GM21526 (cell line): ENCODE measurements around the gene DGCR2.
"Not testable (repeated sequence)": the region's sequence is repeated elsewhere in the genome, so short reads cannot be mapped to it uniquely, and the experiment has no call there.

Experiments
- ATAC-seq: cut with Tn5 transposase; IDR thresholded peaks from one replicate; pipeline ENCODE4 v1.9.1; 2021; ENCODE audit warnings: moderate library complexity; ENCODE audit not compliant: unreplicated experiment, low FRiP score

The DGCR2 gene

DNA sequence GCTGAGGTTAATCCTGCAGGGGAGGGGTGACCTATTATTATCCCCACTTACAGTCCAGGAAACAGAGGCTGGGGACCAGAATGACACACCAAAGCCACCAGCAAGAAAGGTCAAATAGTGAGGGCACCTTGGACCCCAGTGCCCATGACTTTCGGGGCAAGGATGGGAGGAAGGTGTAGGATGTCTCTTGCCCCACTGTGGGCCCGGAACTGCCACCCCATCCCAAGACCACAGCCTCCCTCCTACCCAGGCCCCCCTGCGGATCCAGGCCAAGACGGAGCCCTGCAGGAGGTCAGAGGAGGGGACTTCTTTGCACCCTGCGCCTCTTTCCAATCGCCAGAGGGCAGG is 87.1 kb downstream of the DGCR2 start:
- ATAC-seq, result not testable (repeated sequence)

DNA sequence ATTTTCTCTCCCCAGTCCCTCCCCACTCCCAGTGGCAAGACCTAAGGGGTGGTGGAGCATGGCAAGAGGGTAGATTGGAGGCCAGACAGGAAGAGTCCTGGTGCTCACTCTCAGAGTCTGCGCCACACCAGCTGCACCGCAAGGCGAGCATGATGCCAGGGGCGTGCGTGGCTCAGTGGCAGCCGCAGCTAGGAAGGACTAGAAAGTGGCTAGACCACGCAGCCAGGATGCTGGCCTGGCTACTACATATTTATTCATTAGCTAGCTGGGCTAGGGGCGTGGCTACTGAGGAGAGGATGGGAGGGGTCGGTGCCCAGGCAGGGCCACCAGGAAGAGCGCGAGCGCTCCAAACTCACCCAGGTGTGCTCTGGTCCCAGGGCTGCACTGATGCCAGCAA is 87.5 kb downstream of the DGCR2 start:
- ATAC-seq, result not testable (repeated sequence)

DNA sequence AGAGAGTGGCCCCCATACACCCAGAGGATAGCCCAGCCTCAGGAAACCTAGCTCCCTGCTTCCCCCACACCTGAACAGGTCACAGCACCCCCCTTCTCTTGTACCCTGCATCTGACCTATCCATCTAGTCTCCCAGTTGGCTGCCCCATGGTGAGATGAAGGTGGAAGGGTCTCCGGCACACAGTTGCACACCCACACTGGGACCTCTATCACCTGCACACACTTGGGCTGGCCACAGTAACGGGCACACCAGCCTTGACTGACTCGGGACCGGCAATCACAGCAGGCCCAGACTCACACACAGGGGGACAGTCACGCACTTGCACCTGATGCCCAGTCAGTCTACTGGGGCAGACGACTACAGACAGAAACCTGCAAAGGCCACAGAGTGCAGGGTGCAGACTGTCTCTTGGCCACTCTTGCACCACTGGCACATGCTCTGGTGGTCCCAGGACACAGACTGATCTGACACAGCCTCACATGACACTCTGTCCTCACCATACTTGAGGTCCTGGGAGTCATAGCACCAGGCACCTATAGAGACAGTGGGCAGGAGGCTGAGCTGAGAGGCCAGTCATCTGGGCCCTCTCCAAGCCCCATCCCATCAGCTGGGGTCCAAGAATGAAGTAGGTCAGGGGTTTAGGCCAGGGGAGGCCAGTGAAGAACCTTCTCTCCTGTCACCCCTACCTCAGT is 88.0 kb downstream of the DGCR2 start:
- not testable (repeated sequence) for ATAC-seq

DNA sequence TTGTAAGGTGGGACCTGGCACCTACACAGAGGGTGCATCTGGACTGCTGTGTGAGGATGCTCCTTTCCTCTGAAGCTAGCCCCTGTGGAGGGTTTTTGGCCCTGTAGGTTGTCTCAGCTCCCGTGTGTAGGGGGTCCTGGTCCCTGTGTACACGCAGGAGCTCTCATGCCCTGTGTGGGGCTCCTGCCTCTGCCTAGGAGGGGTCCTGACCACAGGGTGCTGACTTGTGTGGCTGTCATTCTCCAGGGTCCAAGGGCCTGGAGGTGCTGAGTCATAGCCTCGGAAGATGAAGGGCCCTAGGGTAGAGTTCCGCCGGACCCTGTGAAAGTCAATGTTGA is 88.7 kb downstream of the DGCR2 start:
- not testable (repeated sequence) for ATAC-seq

DNA sequence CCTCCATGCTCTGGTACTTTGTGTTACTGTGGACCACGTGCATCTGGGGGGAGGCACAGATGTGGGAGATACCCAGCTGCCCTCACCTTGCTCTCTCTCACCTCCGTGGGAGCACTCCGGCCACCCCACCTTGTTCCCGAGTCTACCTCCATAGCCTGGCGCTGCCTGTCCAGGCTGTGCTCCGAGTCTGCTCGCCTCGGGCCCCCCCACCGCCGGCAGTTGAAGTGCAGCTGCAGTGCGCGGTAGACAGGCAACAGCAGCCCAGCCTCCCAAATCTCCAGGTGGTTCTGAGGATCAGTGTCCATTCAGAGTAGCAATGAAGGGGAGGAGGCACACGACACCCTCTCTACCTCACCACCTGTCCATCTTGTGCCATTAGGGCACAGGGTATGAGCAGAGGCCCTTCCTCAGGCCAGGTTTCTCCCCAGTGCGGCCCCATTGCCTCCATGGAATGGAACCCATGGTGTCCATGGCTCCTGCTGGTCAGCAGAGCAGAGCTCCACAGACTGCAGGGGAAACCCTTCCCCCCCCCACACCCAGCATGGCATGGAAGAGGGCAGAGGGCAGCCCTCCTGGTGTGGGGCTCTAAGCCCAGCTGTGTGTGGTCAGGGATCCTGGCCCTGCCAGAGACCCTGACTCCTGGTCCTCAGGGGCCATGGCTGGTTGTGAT is 89.2 kb downstream of the DGCR2 start:
- ATAC-seq, result not testable (repeated sequence)

DNA sequence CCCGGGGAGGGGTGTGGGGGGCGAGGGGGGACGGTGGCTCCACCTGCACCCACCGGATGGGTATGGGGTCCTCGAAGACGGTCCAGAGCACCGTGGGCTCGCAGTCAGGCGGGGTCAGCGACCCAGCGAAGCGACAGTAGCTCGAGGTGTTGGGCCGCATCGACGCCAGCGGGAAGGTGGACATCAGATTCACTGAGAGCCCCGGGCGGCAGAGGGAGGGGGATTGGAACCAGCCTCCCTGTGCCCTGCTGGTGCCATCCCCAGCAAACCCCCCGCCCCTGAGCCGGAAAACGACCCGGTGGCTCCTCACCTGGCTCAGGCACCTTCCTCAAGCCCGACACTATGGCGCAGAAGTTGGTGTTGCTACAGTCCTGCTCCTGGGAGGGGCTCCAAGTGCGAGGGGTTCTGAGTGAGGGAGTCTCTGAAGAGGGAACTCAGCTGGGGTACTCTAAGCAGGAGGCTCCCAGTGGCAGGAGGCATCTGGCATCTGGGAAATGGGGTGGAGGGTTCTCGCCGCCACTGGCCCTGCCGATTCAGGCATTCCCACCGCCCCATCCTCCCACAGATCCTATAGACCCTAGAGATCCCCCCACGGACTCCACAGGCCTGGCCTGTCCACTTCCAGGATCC is 89.9 kb downstream of the DGCR2 start:
- not testable (repeated sequence) for ATAC-seq

DNA sequence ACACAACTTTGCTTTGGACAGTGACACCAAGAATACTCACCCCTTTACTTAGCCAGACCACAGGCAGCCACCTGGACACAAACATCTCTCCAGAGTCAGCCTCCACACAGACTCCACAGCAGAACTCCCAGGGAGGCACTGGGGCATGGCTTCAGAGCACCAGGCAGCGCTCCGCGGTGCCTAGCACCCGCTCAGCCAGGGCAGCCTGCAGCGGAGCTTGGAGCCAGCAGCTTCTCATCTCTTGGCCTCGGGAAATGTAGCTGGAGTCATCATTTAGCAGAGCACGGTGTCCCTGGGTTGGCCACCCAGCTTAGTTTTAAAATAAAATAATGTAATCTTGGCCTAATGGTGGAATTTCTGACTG is 91.3 kb downstream of the DGCR2 start:
- not testable (repeated sequence) for ATAC-seq

DNA sequence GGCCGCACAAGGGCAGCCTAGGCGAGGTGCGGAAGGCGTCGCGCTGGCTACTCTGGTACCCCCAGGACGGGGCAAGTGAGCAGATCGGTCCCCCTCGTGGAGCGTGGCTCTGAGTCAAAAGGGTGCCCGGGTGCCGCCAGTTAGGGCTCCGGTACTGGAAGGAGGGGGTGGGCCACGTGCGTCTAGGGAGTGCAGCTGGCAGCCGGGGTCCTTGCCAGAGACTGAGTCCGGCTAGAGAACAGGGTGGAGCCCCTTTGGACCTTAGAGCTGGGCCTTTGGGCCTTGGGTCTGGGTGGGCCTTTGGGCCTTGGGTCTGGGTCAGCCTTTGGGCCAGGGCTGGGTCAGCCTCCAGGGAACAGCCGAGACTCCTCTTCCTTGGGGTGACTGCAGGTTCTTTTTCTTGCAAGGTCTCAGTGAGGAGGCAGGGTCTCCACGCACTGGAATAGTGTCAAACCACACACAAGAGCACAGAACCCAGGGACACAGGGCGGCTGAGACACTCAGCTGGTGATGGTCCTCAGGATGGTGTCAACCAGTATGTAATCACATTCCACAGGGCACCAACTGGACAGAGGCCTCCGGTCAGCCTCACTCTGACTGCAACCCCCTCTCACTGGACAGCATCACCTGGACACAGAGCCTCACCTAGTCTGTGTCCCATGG is 91.9 kb downstream of the DGCR2 start:
- not testable (repeated sequence) for ATAC-seq

DNA sequence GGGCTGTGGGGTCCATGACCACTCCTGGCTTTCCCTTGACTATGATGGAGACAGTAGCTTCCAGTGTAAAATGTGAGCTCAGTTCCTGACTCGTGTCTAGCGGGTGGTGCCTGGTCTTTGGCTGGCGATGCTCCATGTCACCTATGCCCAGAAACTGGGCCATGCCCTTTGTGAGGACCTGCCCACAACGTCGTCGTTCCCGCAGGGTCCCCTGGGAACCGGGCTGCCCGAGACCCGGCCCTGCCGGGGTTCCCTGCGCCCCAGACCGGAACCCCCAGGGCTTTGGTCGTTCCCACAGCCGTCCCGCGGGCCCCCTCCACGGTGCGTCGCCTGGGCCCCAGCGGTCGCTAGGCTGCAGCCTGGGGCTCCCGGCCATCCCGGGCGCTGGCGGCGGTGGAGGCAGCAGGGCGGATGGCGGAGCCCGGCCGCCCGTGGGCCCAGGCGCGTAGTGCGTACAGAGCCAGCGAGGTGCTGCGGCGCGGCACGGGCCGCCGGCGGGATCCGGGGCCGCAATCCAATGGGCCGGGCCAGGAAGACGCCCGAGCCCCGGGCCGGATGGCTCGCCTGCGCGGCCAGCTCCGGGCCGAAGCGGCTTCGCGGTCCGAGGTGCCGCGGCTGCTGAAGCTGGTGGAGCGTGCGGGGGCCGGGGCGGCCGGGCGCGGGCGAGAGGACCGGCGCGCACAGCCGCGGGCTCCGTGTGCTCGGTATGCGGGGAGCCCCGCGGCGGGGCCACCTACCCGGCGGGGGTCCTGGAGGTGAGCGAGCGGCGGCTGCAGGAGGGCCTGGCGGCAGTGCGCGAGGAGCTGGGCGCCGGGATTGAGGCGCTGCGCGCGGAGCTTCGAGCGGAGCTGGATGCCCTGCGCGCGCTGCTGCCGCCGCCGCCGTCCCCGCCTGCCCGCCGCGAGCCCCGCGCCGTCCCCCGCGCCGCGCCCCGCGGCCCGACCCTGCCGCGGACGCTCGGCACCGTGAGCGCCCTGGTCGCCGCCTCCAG is 92.8 kb downstream of the DGCR2 start:
- not testable (repeated sequence) for ATAC-seq

DNA sequence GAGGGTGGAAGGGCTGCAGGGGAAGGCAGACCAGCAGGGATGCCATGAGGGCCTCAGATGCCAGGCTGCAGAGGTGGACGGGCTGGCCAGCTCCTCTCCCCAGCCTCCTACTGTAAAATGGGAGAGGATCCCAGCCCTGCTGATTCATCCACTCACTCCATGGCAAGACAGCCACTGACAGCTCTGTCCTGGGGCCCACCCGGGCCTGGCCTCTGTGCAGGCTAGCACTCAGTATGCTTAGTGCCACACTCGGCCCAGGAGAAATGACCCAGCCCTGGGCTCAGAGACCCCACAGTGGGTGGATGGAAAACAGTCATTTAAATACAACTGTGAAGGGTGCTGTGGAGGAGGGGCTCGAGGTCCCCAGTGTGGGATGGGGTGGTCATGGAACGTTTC is 94.2 kb downstream of the DGCR2 start:
- ATAC-seq, result not testable (repeated sequence)

DNA sequence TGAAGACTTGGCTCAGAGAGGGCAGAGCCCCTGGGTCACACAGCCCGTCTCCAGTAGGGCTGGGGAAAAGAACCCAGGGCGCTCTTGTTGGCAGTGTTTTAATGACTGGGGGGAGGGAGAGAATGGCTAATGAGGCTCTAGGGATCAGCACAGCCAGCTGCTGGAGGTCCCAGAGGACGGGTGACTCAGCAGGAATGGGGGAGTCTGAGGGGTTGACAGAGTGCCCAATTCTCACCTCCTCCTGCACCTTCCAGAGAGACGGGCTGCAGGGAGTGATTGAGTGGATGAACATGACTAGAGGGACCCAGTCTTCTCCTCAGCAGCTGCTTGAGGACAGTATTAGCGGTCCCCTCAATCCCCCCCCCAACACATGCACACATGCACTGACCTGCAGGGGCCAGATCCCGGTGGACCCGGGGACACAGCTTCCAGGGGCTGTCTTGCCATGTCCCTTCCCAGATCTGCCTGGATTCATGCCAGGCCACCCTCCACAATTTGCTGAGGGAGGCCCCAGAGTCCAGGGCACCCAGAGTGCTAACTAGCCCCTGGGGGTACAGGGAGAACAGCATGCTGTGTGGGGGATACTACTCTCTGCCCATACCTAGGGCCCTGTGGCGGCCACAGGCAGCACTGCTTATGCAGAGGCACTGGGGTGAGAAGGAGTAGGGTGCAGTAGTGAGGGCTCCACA is 94.7 kb downstream of the DGCR2 start:
- not testable (repeated sequence) for ATAC-seq

DNA sequence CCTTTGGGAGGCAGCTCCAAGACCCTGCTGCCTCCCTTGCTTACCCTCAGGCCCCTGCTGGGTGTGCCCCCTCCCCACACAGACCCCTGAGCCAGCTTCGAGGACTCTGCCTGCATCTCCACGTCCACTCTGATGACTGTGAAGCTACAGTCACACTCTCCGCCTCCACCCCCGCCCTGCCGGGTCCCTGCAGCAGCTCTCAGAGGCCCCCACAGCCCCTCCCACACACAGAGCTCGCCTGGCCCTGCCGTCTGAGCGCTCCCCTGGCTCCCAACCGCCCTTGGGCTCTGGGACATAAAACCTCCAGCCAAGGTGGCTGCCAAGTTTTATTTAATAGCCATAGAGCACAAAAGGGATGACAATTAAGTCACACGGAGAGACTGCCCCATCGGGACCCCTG is 96.1 kb downstream of the DGCR2 start:
- ATAC-seq, result not testable (repeated sequence)

DNA sequence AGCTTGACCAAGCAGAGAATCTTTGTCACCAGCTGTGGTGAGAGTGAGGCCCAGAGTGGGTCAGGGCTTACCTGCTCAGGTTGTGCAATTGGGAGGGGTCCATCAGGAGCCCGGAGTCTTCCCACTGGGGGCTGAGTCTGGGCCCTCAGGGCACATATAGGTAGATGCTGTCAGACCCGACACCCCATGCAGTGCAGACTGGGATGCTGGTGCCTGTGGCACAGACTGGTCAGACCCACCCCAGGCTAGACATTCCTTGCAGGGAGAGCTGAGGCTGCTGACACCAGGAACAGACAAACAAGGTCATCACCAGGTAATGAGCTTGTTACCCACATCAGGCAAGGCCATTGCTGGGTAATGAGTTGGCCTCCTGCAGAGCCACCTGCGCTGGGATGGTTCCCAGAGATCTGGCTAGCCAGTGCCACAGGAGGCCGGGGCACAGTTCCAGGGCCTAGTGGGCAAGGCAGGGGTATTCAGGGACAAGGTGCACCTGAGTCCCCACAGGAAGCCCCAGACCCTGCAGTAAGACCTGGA is 97.2 kb downstream of the DGCR2 start:
- ATAC-seq, result not testable (repeated sequence)

DNA sequence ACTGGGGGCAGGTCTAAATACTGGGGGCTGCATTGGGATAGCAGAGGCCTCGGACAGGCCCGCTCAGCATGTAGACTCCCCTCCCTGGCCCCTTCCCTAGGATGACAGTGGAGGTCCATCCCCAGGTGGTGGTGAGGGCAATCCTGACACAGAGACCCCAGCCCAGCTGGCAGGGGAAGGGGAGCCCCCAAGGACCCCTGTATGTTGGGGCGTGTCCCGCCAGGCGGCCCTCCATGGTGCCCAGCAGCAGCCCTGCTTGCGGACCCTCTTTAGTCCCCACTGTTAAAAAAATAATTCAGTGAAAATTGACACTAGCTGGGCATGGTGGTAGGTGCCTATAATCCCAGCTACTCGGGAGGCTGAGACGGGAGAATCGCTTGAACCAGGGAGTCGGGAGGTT is 98.3 kb downstream of the DGCR2 start:
- not testable (repeated sequence) for ATAC-seq

DNA sequence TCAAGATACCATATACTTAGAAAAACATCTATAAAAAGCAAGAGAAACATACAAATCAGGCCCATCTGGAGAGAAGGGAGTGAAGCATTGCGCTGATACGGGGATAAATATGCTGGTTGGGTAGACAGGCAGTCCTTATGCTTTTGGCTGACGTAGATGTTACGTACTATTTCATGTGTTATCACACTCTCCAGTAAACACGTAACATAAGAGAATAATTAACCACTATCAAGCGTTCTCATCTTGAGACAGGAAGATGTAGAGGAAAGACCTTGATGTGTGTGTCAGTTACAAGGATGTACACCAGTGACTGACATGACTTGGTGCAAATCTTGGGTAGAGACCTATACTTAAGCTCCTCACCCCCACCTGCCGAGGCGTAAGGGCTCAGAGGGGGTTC is 99.5 kb downstream of the DGCR2 start:
- ATAC-seq, result no peak

DNA sequence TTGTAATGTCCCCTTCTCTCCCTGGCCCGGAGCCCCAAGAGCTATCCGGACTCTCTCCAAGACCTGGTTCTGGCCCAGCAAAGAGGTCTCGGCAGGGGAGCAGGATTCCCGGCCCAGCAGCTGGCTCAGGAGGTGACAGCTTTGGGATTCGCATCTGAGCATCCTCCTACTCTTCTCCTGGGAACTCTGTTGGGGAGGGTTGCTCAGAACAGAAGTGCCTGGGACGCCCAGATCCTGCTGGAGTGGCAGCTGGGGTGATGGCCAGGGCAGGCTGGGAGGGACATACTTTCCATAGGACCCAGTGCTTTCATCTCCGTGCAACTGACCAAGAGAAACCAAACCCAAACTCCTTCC is 102.6 kb downstream of the DGCR2 start:
- no peak for ATAC-seq

DNA sequence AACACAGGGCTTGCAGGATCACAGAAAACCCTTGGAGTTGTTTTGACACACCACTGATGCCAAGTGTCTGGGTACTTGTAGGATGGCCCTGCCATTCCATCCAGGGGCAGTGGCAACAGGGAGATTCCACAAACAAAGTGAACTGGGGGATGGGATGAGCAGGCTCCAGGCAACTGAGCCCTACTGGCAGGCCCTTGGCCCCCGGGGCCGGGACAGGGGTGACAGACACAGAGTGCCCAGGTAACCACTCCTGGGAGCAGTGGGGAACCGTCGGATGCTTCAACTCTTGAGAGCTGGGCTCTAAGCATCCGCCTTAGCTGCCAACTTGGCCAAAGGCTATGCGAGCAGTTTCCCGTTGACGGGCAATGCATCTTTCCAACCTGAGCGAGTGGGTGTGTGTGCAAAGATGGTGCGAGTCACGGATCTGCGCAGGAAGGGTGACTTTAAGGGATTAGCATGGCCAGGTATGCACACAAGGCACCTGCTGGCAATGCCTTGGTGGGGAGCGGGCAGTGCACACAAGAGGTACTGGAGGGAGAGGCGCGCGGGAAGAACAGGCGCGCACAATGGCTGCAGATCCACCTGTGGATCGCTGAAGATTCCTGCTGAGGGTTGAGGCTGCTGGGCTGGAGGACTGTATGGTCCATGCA is 103.1 kb downstream of the DGCR2 start:
- no peak for ATAC-seq

DNA sequence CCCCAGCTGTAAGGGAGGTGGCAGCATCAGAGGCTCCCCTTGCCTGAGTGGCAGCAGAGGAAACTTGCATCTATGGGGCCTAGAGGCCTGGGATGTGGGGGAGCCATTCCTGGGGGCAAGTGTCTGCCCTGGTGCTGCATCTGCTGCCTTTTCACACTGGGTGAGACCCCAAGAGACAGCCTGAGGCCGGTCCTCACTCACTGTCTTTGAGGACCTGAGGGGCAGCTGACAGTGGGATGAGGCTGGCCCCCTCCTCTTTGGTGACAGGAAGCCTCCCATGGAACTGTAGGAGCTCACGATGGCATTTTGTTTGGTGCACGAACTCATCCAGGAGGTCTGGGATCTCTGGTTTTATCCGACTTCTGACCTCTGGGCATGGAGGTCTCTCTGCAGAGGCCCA is 104.0 kb downstream of the DGCR2 start:
- no peak for ATAC-seq
